ENCODE results near the gene NOXO1. TPM values are rescaled to one million over a fixed set of nuclear protein-coding genes. Genes with fewer than 3 reads are reported as not detected.
"Not testable (repeated sequence)": the region's sequence is repeated elsewhere in the genome, so short reads cannot be mapped to it uniquely, and the experiment has no call there.

Gene NOXO1
- polyA plus RNA-seq, 1 donor from 2014 or later: 8.5 TPM

- H3K79me2 ChIP-seq (replicated peaks; ENCODE audit: insufficient read depth, low read length): peaks cover 19% of the 10 kb centered on the region
- H3K9me2 ChIP-seq (ENCODE audit: insufficient read depth, low read length); H3K27me3 ChIP-seq (ENCODE audit: insufficient read depth, low read depth, low read length); H3F3A ChIP-seq (ENCODE audit: insufficient read depth, low read length, poor library complexity, severe bottlenecking); H3K9me3 ChIP-seq (ENCODE audit: low read length); H2AFZ ChIP-seq (ENCODE audit: low read depth, low read length); H3K4me2 ChIP-seq (ENCODE audit: low read length); H3K36me3 ChIP-seq (ENCODE audit: insufficient read depth, low read length); H3K27ac ChIP-seq (ENCODE audit: low read length); H3K9ac ChIP-seq (ENCODE audit: low read length); H4K20me1 ChIP-seq (ENCODE audit: insufficient read depth): not testable (repeated sequence)
- peak overlapping the region; percentile 88 for H3K4me3 ChIP-seq (ENCODE audit: low read length)
Measured at GRCh38 chr16:1962161-1963153, 18.8 kb downstream of the NOXO1 start.

GRCh38 chr16:1961651-1962067 lies 19.6 kb downstream of the NOXO1 start:
- no peak overlapping the region for H3K4me2 ChIP-seq (ENCODE audit: low read length)
- no peak overlapping the region for H3K9ac ChIP-seq (ENCODE audit: low read length)
- no peaks in the 10 kb centered on the region for H4K20me1 ChIP-seq (ENCODE audit: insufficient read depth)
- no peak overlapping the region for H2AFZ ChIP-seq (ENCODE audit: low read depth, low read length)
- no peak overlapping the region for H3K27ac ChIP-seq (ENCODE audit: low read length)
- no peaks in the 10 kb centered on the region for H3K27me3 ChIP-seq (ENCODE audit: insufficient read depth, low read depth, low read length)
- no peak overlapping the region for H3K4me3 ChIP-seq (ENCODE audit: low read length)
- H3K9me2 ChIP-seq (ENCODE audit: insufficient read depth, low read length): no peaks in the 10 kb centered on the region
- H3K9me3 ChIP-seq (ENCODE audit: low read length): no peaks in the 10 kb centered on the region
- H3K36me3 ChIP-seq (ENCODE audit: insufficient read depth, low read length): no peaks in the 10 kb centered on the region
- peaks cover 19% of the 10 kb centered on the region for H3K79me2 ChIP-seq (replicated peaks; ENCODE audit: insufficient read depth, low read length)
- no peak for TF ChIP-seq CTCF (IDR thresholded peaks at IDR 0.05; ENCODE audit: poor library complexity, severe bottlenecking)
- no peak for TF ChIP-seq POLR2AphosphoS5 (IDR thresholded peaks at IDR 0.05)
- TF ChIP-seq EP300 (conservative IDR thresholded peaks at IDR 0.05; ENCODE audit: poor library complexity, severe bottlenecking): no peak
- TF ChIP-seq TAF1 (IDR thresholded peaks at IDR 0.05; ENCODE audit: low read depth): no peak
- TF ChIP-seq RAD21 (conservative IDR thresholded peaks at IDR 0.05): no peak
- TF ChIP-seq REST (IDR thresholded peaks at IDR 0.05; ENCODE audit: borderline replicate concordance): no peak
- TF ChIP-seq MXI1 (conservative IDR thresholded peaks at IDR 0.05; ENCODE audit: poor library complexity, severe bottlenecking): no peak
- TF ChIP-seq EZH2 (IDR thresholded peaks at IDR 0.05; ENCODE audit: borderline replicate concordance, insufficient read depth, low read length, poor library complexity, severe bottlenecking): no peak
- no peak for TF ChIP-seq SMC3 (conservative IDR thresholded peaks at IDR 0.05; ENCODE audit: poor library complexity)
- no peaks in the 10 kb centered on the region for H3F3A ChIP-seq (ENCODE audit: insufficient read depth, low read length, poor library complexity, severe bottlenecking)

Data from neural cell (in vitro differentiated cells).